Measurements from ENCODE around the gene KLF7.

The KLF7 gene

DNA sequence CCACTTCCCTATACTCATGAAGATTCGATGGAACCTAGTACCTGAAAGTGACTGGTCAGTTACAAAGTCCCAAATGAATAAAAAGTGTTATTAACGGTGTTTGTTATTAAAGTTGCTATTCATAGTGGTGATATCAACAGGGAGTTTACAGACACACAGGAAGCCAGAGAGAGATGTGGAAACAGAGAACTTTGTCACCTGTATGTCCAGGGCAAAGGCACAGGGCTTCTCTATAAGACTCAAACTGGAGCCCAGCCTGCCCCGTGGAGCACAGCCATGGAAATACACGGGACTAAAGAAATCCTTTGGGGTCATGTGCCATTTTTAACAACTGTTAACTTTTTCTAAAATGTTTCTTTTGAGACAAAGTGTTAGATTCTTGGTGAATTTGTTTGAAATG is 68.5 kb downstream of the KLF7 start:
- DNase-seq (ENCODE audit: low spot score) (no peak), FAIRE-seq (no peak)

DNA sequence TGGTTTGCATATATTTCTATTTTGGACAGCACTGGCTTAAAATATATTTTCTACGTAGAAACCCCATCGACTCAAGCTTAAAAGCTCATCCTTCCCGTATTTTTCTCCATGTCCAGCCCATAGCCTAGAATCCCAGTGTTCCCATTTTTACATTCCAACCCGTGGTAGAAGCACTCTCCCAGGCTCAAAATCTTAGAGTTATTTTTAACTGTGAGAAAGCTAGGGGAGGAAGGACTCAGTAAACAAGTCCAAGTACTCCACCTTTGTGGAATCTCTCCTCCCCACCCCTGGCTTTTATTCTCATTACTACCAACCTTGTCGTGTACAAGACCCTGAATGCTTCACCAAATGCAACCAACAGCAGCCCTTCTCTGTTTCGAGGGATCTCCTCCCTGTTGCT is 69.8 kb downstream of the KLF7 start:
- DNase-seq (ENCODE audit: low spot score): no peak
- no peak for FAIRE-seq

DNA sequence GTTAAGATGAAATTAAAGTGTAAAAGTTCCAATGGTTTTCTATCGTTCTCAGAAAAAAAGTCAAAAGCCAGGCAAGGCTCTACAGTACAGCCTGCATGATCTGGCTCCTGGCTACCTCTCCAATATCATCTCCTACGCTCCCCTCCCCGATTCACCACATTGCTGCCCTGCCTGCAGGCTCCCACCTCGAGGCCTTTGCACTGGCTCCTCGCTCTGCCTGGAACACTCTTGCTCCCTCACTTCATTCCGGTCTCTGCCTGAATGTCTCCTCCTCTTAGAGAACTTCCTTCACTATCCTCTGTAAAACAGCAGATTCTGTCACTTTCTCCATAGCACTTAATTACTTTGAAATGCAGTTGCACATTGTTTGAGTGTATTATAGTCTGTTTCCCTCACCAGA is 72.5 kb downstream of the KLF7 start:
- DNase-seq (ENCODE audit: low spot score): no peak
- FAIRE-seq: no peak

DNA sequence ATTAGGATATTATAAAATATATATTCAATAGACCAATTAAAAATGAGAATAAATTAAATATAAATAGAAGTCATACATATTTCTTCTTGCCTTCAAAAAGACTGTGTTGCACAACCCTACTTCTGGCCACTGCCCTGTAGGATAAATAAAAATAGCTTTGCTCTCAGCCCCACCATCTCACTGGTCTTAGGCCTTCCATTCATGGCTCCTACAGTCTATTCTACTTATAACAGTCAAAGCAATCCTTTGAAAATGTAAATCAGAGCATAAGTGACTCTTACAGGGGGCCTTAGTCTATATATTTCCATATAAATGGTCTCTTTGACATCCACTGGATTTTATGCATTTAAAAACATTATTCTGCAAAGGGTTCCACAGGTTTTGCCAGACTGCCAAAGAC is 72.9 kb downstream of the KLF7 start:
- no peak for DNase-seq (ENCODE audit: low spot score)
- no peak for FAIRE-seq

DNA sequence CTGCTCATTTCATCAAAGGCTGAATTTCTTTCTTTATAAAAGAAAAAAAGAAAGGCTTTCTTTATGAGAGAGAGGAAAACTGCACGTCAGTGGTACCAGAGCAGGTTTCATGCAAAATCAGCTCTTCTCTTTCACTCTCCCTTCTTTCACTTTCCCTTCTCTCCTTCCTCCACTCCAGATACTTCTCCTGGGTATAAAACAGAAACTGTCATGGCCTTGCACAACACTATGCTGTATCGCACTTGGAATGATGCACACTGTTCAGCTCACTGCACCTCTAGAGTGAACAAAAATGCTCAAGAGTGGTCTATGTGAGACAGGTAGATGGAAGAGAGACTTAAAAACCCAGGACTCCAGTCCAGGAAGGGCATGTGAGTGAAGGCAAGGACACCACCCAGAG is 73.8 kb downstream of the KLF7 start:
- DNase-seq (ENCODE audit: low spot score) (no peak), FAIRE-seq (no peak)

DNA sequence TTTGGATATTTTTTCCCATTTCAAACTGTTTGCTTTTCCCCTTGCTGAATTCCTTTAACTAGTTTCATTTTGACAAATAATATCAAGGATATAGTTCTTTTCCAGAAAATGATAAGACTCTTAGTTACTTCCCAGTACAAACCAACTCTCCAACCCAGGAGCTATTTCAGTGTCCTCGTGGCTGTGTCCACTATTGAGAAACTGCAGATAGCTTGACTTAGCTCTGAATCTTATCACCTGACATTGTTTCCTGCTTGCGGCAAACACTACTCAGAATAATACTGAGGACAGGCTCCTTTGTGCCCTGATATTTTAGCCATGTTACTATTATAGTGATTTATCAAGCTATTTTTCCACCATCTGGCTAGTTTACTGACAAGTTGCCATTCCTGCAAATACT is 74.6 kb downstream of the KLF7 start:
- FAIRE-seq: no peak
- no peak for DNase-seq (ENCODE audit: low spot score)

DNA sequence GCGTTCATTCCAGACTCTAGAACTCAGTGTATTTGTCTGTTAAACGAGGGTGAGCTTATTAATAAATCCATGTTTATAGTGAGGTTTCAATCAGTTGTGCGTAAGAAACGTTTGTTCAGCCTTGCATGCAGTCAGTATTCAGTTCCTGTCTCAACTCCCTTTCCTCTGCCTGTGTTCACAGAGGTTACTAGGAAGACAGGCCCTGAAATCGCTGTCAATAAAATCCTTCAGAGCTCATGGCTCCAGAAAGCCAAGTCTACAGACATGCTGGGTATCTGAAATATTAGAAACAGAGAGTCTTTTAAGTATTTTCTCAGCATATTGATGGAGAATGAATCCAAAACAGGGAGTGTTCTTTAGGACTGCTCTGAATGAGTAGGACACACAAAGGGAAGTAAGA is 75.4 kb downstream of the KLF7 start:
- FAIRE-seq (no peak), DNase-seq (ENCODE audit: low spot score) (no peak)

DNA sequence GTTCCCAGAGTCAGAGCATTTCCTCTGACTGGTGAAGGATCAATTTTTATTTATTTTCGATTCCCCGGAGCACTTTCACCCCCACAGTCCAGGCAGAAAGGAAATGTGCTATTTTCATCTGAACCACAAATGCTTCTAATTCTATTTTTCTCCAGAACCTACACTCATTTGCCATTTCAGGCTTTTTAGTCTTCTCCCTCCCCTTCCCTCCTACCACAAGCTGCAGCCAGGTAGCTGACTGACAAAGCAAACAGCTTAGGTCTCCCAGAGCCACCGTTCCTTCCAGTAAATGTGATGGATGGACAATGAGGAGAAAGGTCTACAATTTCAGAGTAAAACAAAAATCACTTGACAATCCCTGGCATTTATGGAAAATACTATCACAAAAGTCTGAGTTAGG is 76.9 kb downstream of the KLF7 start:
- DNase-seq (ENCODE audit: low spot score): no peak

DNA sequence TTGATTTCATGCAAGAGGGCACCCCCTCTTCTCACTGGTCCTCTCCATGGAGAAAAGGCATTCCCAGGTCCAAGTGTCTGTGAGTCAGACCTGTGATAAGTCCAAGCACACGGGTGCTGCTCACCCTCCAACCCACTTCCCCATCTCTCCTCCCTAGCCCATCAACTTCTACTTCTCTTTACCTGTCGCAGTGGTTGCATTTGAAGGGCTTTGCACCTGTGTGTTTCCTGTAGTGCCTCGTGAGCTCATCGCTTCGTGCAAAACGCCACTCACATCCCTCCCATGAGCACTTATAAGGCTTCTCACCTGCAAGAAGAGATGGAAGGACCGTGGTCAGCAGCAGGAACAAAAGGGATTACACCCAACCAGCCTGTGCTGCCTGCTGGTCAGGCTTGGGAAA is 77.5 kb downstream of the KLF7 start:
- FAIRE-seq: no peak
- no peak for DNase-seq (ENCODE audit: low spot score)

More for the DNA sequence above, 76.9 kb downstream of the KLF7 start:
- FAIRE-seq: no peak

DNA sequence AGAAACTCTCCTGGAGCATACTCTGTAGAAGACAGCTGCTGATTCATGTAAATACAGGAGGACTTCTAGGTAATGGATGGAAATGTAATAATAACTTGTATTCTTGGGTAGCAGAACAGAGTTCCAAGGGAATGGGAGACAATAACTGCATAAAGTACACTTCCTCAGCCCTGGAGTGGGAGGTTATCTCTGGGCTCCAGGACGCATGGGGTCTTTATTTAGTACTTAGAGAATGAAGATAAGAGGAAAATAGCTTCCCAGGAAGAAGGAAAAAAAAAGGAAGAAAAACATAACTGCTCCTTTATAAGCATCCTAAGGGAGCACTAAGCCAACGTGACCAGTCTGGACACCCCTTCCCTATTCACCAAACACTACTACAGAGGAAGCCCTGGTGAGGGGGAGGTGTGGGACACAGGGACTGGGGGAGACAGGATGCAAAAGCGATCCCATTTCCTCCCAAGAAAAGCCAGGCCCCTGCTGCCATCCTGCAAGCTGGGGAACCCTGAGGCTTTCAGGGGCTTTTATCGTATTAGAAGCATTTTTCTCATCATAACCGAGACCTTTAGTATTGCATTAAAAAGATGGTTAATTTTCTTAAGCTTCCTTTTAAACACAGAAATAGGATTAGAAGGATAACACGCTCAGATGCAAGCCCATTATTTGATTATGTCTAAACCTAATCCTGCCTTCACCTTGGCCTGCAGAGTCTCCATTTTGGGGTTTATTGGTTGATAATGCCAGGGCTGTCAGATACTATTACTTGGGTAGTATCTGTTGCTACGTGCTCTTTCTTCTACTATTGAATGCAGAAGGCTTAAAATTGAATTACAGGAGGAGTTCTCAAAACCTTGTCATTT is 78.5 kb downstream of the KLF7 start:
- FAIRE-seq (no peak), DNase-seq (ENCODE audit: low spot score) (no peak)

DNA sequence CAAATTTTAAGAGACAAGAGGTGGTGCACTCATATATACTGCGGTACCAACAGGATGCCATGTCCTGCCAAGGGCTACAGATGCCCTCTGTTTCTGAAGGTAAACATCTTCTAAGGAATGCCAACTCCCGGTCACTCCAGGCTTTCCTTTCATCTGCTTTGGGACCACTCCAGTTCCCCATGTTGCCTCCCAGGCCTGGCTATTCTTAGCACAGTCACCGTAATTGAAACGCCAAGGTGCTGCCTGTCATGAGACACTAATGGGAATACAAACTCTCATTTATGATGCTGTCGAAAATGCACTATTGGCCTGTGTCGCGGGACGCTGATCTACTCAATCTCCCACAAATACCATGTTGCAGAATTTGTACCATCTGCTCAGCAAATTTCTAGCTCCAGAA is 79.6 kb downstream of the KLF7 start:
- no peak for FAIRE-seq
- no peak for DNase-seq (ENCODE audit: low spot score)

DNA sequence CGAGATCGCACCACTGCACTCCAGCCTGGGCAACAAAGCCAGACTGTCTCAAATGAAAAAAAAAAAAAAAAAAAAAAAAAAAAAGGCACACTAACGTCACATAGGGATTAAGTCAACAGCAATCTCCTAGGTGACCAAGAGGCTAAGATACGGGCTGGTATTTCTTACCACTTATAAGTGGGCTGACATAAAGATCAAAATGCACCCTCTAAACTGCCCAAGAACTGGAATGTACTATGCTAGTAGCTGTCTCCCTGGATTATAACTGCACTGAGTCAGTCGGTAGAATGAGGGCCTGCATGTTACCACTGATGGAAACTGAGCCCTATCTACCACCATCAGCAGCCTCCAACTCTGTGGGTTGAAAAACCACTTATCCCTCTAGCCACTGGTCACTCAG is 80.6 kb downstream of the KLF7 start:
- DNase-seq (ENCODE audit: low spot score): no peak
- FAIRE-seq: no peak

DNA sequence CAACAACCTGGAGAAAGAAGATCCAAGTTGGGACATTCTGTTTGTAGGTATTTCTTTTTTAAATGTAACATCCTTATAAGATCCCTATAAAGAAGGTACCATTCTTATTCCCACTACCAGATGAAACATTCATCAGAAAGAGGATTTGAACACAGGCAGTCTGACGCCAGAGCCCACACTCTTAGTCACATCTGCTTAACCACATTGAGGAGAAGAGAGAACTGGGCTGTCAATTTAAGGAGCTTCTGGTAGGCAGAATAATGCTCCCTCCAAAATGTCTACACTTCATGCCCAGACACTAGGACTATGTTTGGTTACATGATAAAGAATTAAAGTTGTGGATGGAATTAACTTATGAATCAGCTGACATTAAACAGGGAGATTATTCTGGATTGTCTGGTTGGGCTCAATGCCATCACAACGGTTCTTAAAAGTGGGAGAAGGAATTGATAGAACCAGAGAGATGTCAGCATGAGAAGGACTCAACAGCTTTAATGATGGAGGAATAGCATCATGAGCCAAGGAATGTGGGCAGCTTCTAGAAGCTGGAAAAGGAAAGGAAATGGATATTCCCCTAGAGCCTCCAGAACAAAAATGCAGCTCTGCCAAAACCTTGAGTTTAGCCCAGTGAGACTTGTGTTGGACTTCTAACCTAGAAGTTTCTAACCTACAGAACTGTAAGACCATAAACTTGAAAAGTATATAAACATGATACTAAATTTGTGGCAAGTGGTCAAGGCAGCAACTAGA is 82.2 kb downstream of the KLF7 start:
- DNase-seq (ENCODE audit: low spot score) (no peak), FAIRE-seq (no peak)

DNA sequence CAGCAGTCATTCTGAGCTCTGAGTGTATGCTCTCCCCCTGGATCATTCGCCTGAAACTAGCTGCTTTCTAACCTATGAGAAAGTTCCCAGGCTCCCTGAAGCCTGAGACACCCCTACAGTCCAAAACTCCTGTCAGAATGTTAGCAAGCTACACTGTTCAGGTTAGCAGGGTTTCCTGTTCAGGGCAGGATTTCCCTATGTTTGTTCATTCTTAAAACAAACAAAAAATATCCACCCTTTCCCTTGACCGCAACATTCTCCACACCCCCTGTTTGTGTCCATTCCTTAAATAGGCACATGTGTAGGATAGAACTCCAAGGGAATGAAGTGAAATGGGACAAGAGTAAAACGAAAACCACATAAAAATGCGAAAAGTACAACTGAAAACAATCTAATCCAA is 83.1 kb downstream of the KLF7 start:
- DNase-seq (ENCODE audit: low spot score): no peak
- no peak for FAIRE-seq

DNA sequence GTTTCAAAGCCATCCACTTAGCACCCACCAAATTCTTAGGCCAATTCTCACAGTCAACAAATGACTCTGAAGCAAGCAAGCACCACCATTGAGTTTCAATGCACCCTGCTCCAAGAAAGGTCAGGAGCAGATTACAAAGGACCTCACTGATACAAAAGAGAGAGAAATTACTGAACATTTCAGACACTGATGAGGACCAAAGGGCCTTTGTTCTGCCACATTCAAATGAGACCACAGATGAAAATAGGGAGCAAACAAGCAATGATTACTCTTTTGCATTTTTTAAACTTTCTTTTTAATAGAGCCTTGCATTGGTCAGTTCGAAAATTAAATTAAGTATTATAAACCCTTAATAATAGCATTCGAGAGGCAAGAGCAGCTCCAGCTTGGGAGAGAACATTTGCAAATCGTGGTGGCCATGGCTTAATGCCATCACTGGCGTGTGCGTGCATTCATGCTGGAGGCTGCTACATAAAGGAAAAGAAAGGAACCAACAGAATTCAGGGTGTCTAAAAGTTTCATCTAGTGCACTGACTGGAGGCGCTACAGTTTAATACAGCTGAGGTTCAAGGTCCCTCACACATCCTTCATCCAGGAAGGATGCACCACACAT is 87.5 kb downstream of the KLF7 start:
- DNase-seq (ENCODE audit: low spot score) (no peak), FAIRE-seq (no peak)

DNA sequence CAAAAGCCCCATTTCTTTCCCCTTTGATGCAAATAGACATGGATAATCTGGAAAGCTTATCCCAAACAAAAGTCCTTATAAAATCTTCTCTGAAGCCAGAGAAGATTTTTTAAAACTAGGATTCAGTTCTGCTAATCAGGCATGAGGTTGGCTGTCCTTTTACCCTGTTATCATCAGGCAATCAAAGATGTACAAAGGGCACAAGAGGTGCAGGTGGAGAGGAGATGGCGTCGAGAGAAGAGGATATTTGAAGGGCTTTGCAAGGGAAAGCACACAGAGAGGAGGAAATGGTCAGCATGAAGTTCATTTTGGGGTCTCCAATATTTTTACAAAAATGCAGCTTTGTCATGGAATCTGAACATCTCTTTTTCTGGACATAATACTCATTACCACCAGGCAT is 88.5 kb downstream of the KLF7 start:
- no peak for FAIRE-seq
- no peak for DNase-seq (ENCODE audit: low spot score)

DNA sequence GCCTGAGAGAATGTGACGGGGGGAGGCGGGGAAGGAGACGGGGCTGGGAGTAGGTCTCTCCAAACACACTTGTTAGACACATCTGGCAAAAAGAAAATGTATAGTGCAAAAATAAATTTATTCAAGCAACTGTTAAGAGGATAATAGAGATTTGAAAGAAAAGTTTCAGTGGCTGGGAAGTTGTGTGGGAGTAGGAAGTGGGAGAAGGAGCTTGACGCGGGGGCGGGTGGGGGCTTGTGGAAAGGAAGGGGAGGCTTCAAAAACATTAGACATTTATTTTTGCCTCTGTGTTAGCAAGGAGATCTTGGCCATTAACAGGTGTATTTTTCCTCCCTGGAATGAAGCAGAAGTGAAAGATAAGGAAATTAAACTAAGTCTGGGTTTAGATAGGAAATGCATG is 90.3 kb downstream of the KLF7 start:
- DNase-seq (ENCODE audit: low spot score): no peak
- no peak for FAIRE-seq

DNA sequence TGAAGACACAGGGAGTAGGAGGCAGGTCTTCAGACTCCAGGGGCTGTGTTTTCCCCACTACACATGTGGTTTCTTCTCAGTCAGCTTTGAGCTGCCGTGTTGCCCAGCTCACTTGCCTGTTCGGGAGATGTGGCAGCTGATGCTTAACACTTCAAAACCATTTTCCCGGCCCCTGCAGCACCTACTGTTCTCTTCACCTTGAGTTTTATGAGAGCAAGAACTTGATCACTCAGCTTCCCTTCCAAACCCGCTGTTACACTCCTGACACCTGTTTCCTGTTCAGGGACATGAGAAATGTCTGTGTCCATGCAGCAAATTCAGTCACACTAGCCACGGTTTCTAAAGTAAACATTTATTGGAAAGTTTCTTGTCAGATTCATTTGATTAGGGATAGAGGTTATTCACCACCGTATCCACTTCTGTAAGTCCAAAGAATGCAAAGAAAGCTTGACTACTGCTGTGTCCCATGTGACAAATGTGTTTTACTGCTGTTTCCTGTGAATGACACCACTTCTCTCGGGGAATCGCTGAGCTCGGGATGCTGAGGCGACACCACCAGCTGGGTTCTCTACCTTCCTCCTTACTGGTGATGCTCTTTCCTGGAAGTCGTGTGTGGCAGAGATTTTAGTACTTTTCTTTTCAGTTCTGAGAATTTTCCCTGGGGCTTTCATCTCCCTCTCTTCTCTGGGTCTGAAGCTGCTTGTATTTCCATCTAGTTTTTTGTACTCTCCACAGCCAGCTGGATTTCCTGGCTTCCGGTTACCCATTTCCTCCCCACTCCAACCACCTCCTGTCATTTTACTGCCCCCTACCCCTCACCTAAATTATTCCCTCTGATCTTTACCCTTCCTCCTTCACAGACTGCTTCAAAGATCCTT is 91.7 kb downstream of the KLF7 start:
- FAIRE-seq (no peak), DNase-seq (ENCODE audit: low spot score) (no peak)

DNA sequence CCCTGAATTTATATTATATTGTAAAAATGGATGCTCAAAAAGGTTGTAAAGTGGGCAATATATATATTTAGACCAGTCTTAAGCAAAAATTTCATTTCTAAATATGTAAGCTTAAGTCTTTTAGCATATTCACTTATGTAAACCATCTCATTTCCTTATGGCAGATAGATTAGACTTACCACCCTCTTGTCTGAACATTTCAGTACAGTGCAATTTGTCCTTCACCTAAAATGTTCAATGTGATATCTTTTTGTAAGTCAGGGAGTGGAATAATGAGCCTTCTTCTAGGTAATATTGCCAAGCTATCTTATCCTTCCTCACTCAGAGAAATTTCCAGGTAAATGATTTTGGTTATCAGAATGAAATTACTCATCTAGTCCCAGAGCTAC is 92.3 kb downstream of the KLF7 start:
- no peak for DNase-seq (ENCODE audit: low spot score)
- no peak for FAIRE-seq

DNA sequence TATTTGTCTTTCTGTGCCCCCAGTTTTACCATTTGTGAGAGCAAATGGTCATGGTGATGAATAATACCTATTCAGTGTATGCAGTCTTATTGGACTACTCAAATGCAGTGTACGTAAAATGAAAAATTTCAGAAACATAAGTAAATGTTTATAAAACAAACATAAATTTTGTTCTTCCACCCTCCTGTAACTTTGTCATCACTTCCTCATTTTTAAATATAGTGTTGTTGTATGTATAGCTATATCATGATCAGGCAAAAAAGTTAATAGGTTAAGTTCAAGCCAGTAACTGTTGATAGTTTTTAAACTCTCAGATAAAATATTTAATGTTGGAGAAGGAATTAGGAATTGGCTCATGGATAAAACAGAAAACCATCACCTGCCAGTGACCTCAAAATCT is 93.2 kb downstream of the KLF7 start:
- no peak for FAIRE-seq
- DNase-seq (ENCODE audit: low spot score): no peak

DNA sequence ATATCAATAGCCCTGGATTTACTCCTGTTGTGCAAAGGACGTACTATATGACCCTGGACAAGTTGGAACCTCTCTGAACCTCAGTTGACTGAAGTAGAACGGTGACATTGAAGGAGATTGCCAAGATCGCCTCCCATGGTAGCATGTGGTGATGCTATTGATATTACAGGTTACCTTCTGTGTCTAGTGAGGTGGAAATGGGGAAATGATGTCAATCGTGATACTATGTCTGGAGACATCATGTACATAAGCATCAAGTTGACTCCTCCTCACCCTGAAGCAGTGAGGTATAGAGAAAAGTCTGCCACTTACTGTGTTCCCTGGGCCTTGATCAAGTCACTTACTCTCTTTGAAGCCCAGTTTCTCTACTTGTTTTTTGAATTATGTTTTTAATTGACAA is 93.9 kb downstream of the KLF7 start:
- FAIRE-seq: no peak

DNA sequence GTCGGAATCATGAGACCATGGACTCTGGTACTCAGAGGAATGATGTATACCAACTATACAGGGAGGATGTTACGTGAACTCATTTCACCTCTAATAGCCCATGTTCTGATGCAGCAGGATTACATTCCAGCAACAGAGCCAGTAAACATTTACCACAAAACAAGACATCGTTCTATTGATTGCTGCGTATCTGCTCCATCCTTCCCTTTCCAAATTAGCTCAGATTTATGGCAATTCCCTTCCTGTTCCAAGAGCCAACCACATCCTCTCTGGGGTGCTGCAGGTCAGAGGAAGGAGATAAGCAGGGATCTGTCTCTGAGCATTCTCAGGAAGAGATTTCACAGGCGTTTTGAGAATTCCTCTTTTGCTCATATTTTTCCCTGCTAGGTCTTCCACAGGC is 98.3 kb downstream of the KLF7 start:
- FAIRE-seq: no peak
- no peak for DNase-seq (ENCODE audit: low spot score)

More for the DNA sequence above, 93.9 kb downstream of the KLF7 start:
- no peak for DNase-seq (ENCODE audit: low spot score)
